EH (cell line): ENCODE results near the gene TMEM11.

Source experiments
- DNase-seq: peaks from one replicate; pipeline ENCODE4 v3.0.0-alpha.2; 2015; ENCODE audit warnings: low read depth

TMEM11 gene

GRCh38 chr17:21161498-21162393 lies 52.2 kb downstream of the TMEM11 start:
- peak; percentile 97 for DNase-seq

DNA sequence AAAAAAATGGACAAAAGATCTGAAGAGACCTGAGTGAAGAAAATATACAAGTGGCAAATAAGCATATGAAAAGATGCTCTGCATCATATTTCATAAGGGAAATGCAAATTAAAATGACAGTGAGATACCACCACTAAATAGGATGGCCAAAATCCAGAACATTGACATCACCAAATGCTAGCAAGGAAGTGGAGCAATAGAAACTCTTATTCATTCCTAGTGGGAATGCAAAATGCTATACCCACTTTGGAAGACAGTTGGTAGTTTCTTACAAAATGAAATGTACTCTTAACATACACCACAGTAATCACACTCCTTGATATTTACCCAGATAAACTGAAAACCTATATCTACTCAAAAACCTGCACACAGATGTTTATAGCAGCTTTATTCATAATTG lies 53.6 kb downstream of the TMEM11 start:
- DNase-seq = peak; percentile 61

DNA sequence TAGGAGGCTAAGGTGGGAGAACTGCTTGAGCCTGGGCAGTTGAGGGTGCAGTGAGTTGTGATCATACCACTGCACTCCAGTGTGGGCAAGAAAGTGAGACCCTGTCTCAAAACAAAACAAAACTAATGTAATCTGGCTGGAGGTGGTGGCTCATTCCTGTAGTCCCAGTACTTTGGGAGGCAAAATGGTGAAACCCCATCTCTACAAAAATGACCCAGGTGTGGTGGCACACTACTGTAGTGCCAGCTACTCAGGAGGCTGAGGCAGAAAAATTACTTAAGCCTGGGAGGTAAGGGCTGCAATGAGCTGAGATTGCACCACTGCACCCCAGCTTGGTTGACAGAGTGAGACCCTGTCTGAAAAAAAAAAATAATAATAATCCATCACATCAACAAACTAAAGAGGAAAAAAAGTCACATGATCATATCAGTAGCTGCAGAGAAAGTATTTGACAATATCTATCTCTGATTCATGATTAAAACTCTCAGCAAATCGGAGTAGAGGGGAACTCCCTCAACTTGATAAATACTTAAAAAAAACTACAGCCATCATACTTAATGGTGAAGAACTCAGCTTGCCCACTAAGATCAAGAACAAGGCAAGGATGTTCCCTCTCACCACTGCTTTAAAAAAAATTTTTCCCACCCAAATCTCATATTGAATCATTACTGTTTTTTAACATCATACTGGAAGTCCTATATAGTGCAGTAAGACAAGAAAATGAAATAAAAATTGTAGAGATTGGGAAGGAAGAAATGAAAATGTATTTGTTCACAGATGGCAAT lies 56.2 kb downstream of the TMEM11 start:
- no peak for DNase-seq

DNA sequence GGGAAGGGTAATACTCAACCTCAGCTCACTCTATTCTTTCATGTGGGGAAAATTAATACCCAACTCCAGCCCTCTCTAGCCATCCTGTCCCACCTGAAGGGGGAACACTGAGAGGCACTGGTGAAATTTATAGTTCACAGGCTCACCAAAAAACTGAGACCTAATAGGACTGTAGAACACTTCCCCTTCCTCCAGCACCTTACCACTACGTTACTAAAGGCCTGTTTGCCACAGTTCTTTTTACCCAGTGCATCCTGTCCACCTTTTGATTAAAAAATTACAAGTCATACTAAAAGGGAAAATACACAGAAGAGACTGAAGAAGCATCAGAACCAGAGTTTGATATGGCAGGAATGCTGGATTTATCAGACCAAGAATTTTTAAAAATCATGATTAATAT lies 61.2 kb downstream of the TMEM11 start:
- DNase-seq = no peak

GRCh38 chr17:21149621-21150020 lies 64.3 kb downstream of the TMEM11 start:
- no peak for DNase-seq
